ENCODE data around the gene TMED6. TPM values are rescaled to one million over a fixed set of nuclear protein-coding genes. Genes with fewer than 3 reads are reported as not detected.

The TMED6 gene
- total RNA-seq (2021) = 0.44 to 0.72 TPM (median 0.62 TPM) in 3 replicates
- percentile 40 among the genes with signal in this experiment for Bru-seq, nascent RNA
- long read RNA-seq, experiment 1 = 0 reads
- long read RNA-seq, experiment 2 = 0 reads
- long read RNA-seq, experiment 3 = 0 reads

GRCh38 chr16:69351309-69352027 is at the start of gene TMED6:
Gene TMED6, minus strand, starts transcription at chr16:69351786. Its CDS starts 33 bp downstream, at chr16:69351753.
- Mint-ChIP-seq H3K9me3 (no peaks in the 10 kb centered on the region), H3K27ac (peak within 1 kb of the TSS; percentile 39), H3K36me3 (no peaks in the 10 kb centered on the region; the same call in 1 of the 2 replicates), H3K4me1 (no peaks in the 10 kb centered on the region), H3K27me3 (ENCODE audit: low read depth) (no peaks in the 10 kb centered on the region), H3K4me3 (no peak within 1 kb of the TSS)
- CTCF ChIA-PET = interaction anchor here (0.6 kb wide), 1 partner anchor 1230 kb away, joined by 3 read pairs; no protein-coding TSS in a partner anchor
- DNase-seq (ENCODE audit: low spot score) = no peak
- no peak for ATAC-seq
- TF ChIP-seq PREB (CRISPR knock-in tag; IDR thresholded peaks at IDR 0.05; ENCODE audit: borderline replicate concordance) = no peak
- no peak for TF ChIP-seq GABPB1 (CRISPR knock-in tag; IDR thresholded peaks at IDR 0.05)
- TF ChIP-seq HMGXB4 (CRISPR knock-in tag; IDR thresholded peaks at IDR 0.05) = no peak
- TF ChIP-seq USF2 (CRISPR knock-in tag; IDR thresholded peaks at IDR 0.05) = no peak
- TF ChIP-seq ZNF512 (CRISPR knock-in tag; IDR thresholded peaks at IDR 0.05; ENCODE audit: borderline replicate concordance) = no peak
- TF ChIP-seq ESRRA (CRISPR knock-in tag; IDR thresholded peaks at IDR 0.05; ENCODE audit: borderline replicate concordance) = no peak
- no peak for TF ChIP-seq TEAD1 (CRISPR knock-in tag; IDR thresholded peaks at IDR 0.05)
- TF ChIP-seq JAZF1 (CRISPR knock-in tag; IDR thresholded peaks at IDR 0.05) = no peak
- TF ChIP-seq SMAD4 (CRISPR knock-in tag; IDR thresholded peaks at IDR 0.05) = no peak
- TF ChIP-seq HMGA2 (CRISPR knock-in tag; IDR thresholded peaks at IDR 0.05) = no peak
- TF ChIP-seq ZNF396 (CRISPR knock-in tag; IDR thresholded peaks at IDR 0.05; ENCODE audit: borderline replicate concordance) = no peak
- POLR2A ChIA-PET = interaction anchor here (0.6 kb wide), 2 partner anchors 24 to 1376 kb away, joined by 7 to 8 read pairs; no protein-coding TSS in a partner anchor

- H3K36me3 Mint-ChIP-seq = no peaks in the 10 kb centered on the region
- ATAC-seq (no peak), DNase-seq (ENCODE audit: low spot score) (no peak)
- no peak overlapping the region for H3K4me3 Mint-ChIP-seq
- CTCF ChIA-PET = interaction anchor here (1.0 to 1.8 kb wide), 5 partner anchors 254 to 531 kb away, joined by 3 to 8 read pairs (median 3); partner anchors contain the start of gene NOB1
- POLR2A ChIA-PET = interaction anchor here (0.6 kb wide), 1 partner anchor 15 kb away, joined by 4 read pairs; no protein-coding TSS in a partner anchor
- H3K27ac Mint-ChIP-seq = no peak overlapping the region; the same call in 1 of the 2 replicates
- no peaks in the 10 kb centered on the region for H3K27me3 Mint-ChIP-seq (ENCODE audit: low read depth)
- H3K4me1 Mint-ChIP-seq = peaks cover 18% of the 10 kb centered on the region
- no peaks in the 10 kb centered on the region for H3K9me3 Mint-ChIP-seq
- TF ChIP-seq AR (CRISPR knock-in tag; IDR thresholded peaks at IDR 0.05) (no peak), RORB (CRISPR knock-in tag; IDR thresholded peaks at IDR 0.05) (no peak), SMAD4 (CRISPR knock-in tag; IDR thresholded peaks at IDR 0.05) (no peak), ZNF317 (CRISPR knock-in tag; IDR thresholded peaks at IDR 0.05; ENCODE audit: borderline replicate concordance, low read depth) (no peak), ESRRA (CRISPR knock-in tag; IDR thresholded peaks at IDR 0.05; ENCODE audit: borderline replicate concordance) (no peak), HMGA2 (CRISPR knock-in tag; IDR thresholded peaks at IDR 0.05) (no peak), TEAD1 (CRISPR knock-in tag; IDR thresholded peaks at IDR 0.05) (no peak), MXD4 (CRISPR knock-in tag; IDR thresholded peaks at IDR 0.05; ENCODE audit: borderline replicate concordance) (no peak), ZNF281 (CRISPR knock-in tag; IDR thresholded peaks at IDR 0.05) (no peak), MLX (CRISPR knock-in tag; IDR thresholded peaks at IDR 0.05) (no peak), NR2C2 (CRISPR knock-in tag; IDR thresholded peaks at IDR 0.05) (no peak), ATF1 (CRISPR knock-in tag; IDR thresholded peaks at IDR 0.05) (no peak), ZNF396 (CRISPR knock-in tag; IDR thresholded peaks at IDR 0.05; ENCODE audit: borderline replicate concordance) (no peak), GRHL2 (CRISPR knock-in tag; IDR thresholded peaks at IDR 0.05; ENCODE audit: insufficient replicate concordance, severe bottlenecking) (no peak)
These were observed 47.8 kb upstream of the TMED6 start for GRCh38 chr16:69399361-69399760.

Data from WTC11 (cell line).